PC-9 (cell line): ENCODE results near the gene ITPRIP.

Source experiments
- EZH2 ChIP-seq: fragments of 200-600 bp; sonication (generic); IDR thresholded peaks from 2 replicates; pipeline ENCODE4 v1.8.0; 2017; ENCODE audit warnings: antibody characterized with exemption, low read depth
- TF ChIP-seq, protein P1 (sequence below): fragments of 200-600 bp; sonication (generic); conservative IDR thresholded peaks from 2 replicates; pipeline ENCODE4 v1.6.1; 2017; ENCODE audit warnings: mixed run types, antibody characterized with exemption, mild to moderate bottlenecking, moderate library complexity

- TF ChIP-seq, protein P1, sequence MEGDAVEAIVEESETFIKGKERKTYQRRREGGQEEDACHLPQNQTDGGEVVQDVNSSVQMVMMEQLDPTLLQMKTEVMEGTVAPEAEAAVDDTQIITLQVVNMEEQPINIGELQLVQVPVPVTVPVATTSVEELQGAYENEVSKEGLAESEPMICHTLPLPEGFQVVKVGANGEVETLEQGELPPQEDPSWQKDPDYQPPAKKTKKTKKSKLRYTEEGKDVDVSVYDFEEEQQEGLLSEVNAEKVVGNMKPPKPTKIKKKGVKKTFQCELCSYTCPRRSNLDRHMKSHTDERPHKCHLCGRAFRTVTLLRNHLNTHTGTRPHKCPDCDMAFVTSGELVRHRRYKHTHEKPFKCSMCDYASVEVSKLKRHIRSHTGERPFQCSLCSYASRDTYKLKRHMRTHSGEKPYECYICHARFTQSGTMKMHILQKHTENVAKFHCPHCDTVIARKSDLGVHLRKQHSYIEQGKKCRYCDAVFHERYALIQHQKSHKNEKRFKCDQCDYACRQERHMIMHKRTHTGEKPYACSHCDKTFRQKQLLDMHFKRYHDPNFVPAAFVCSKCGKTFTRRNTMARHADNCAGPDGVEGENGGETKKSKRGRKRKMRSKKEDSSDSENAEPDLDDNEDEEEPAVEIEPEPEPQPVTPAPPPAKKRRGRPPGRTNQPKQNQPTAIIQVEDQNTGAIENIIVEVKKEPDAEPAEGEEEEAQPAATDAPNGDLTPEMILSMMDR: no peak
- no peak for TF ChIP-seq EZH2
Measured at GRCh38 chr10:104277785-104278184, 60.5 kb downstream of the ITPRIP start.
